Left forelimb (tissue), 1 donor: ENCODE measurements around the gene PTPRN2.
"Not testable (repeated sequence)": the region's sequence is repeated elsewhere in the genome, so short reads cannot be mapped to it uniquely, and the experiment has no call there.

Experiments
- DNase-seq: peaks from one replicate; pipeline ENCODE4 v3.0.0-alpha.2; 2018; ENCODE audit warnings: low spot score

PTPRN2 gene

GRCh38 chr7:158322616-158323530 lies 264.8 kb downstream of the PTPRN2 start:
- DNase-seq = no peak

GRCh38 chr7:158321936-158322615 lies 265.5 kb downstream of the PTPRN2 start:
- DNase-seq = no peak

- no peak for DNase-seq
These were observed 266.4 kb downstream of the PTPRN2 start for GRCh38 chr7:158321056-158321700.

- DNase-seq = no peak
These were observed 267.3 kb downstream of the PTPRN2 start for GRCh38 chr7:158320328-158320727.

GRCh38 chr7:158318511-158318913 lies 269.1 kb downstream of the PTPRN2 start:
- DNase-seq = no peak

- DNase-seq = no peak
These were observed 270.1 kb downstream of the PTPRN2 start for GRCh38 chr7:158317238-158318205.

- no peak for DNase-seq
These were observed 271.1 kb downstream of the PTPRN2 start for GRCh38 chr7:158316466-158317031.

- no peak for DNase-seq
These were observed 271.7 kb downstream of the PTPRN2 start for GRCh38 chr7:158315881-158316280.

- DNase-seq = no peak
These were observed 272.3 kb downstream of the PTPRN2 start for GRCh38 chr7:158315326-158315725.

- DNase-seq = no peak
These were observed 273.2 kb downstream of the PTPRN2 start for GRCh38 chr7:158314394-158314793.

- DNase-seq = no peak
These were observed 273.7 kb downstream of the PTPRN2 start for GRCh38 chr7:158313931-158314330.

- DNase-seq = no peak
These were observed 274.8 kb downstream of the PTPRN2 start for GRCh38 chr7:158312789-158313188.

GRCh38 chr7:158311791-158312190 lies 275.8 kb downstream of the PTPRN2 start:
- DNase-seq = no peak

GRCh38 chr7:158310924-158311666 lies 276.5 kb downstream of the PTPRN2 start:
- DNase-seq = no peak

GRCh38 chr7:158309868-158310763 lies 277.5 kb downstream of the PTPRN2 start:
- no peak for DNase-seq

- no peak for DNase-seq
These were observed 279.6 kb downstream of the PTPRN2 start for GRCh38 chr7:158308001-158308400.

GRCh38 chr7:158304072-158304471 lies 283.6 kb downstream of the PTPRN2 start:
- DNase-seq = not testable (repeated sequence)

GRCh38 chr7:158303121-158303520 lies 284.5 kb downstream of the PTPRN2 start:
- no peak for DNase-seq
